HT1080 (cell line): ENCODE measurements around the gene ACBD4. TPM values are rescaled to one million over a fixed set of nuclear protein-coding genes. Genes with fewer than 3 reads are reported as not detected.
A peak's percentile ranks its signal among the peaks of the same experiment; 100 is the strongest.

Experiments used
- DNase-seq: peaks from one replicate; pipeline ENCODE4 v3.0.0-alpha.2; 2015; ENCODE audit warnings: low read depth
- polyA plus RNA-seq, 2 experiments: library from polyadenylated mRNA; depleted of rRNA; stranded (reverse); fragments of >200 nt; gene quantifications; 2 replicates each; pipeline ENCODE4 v1.2.3, GENCODE V29; 2015
- total RNA-seq: library from RNA; depleted of rRNA; stranded (reverse); fragments of >200 nt; shearing (Covaris generic); gene quantifications from 2 replicates; pipeline ENCODE4 v1.2.3, GENCODE V29; 2014; rRNA removed

Gene ACBD4
- total RNA-seq, result 3.4 and 3.5 TPM in 2 replicates
- polyA plus RNA-seq (2015; cell fraction: cytosol; rRNA removed), result 5.4 and 6.3 TPM in 2 replicates
- 18.7 and 25.0 TPM in 2 replicates for polyA plus RNA-seq (2015; cell fraction: nucleus; rRNA removed)

- peak; percentile 95 for DNase-seq
Measured at GRCh38 chr17:45135192-45135977, at the start of gene ACBD4. Gene ACBD4 (plus strand): TSS chr17:45135687. CDS start chr17:45136145, 458 bp downstream.

GRCh38 chr17:45086391-45086790, 49.1 kb upstream of the ACBD4 start:
- DNase-seq, result no peak

- DNase-seq, result no peak
Measured at GRCh38 chr17:45086865-45087503, 48.5 kb upstream of the ACBD4 start.

- DNase-seq, result no peak
Measured at GRCh38 chr17:45087504-45087975, 47.9 kb upstream of the ACBD4 start.

- DNase-seq, result no peak
Measured at GRCh38 chr17:45087978-45088377, 47.5 kb upstream of the ACBD4 start.

GRCh38 chr17:45088741-45089140, 46.7 kb upstream of the ACBD4 start:
- DNase-seq, result no peak

GRCh38 chr17:45090711-45091110, 44.8 kb upstream of the ACBD4 start:
- no peak for DNase-seq

- peak; percentile 56 for DNase-seq
Measured at GRCh38 chr17:45091778-45092425, 43.6 kb upstream of the ACBD4 start.

- DNase-seq, result peak; percentile 96
Measured at GRCh38 chr17:45092911-45093430, 42.5 kb upstream of the ACBD4 start.

GRCh38 chr17:45093444-45094110, 41.9 kb upstream of the ACBD4 start:
- DNase-seq, result no peak

GRCh38 chr17:45096141-45096540, 39.3 kb upstream of the ACBD4 start:
- peak; percentile 35 for DNase-seq

- DNase-seq, result no peak
Measured at GRCh38 chr17:45096926-45097325, 38.6 kb upstream of the ACBD4 start.

- no peak for DNase-seq
Measured at GRCh38 chr17:45098081-45098868, 37.2 kb upstream of the ACBD4 start.

- DNase-seq, result peak; percentile 62
Measured at GRCh38 chr17:45098869-45099616, 36.4 kb upstream of the ACBD4 start.

GRCh38 chr17:45101546-45101882, 34.0 kb upstream of the ACBD4 start:
- no peak for DNase-seq

GRCh38 chr17:45101883-45102811, 33.3 kb upstream of the ACBD4 start:
- DNase-seq, result no peak

- DNase-seq, result no peak
Measured at GRCh38 chr17:45102856-45103255, 32.6 kb upstream of the ACBD4 start.

GRCh38 chr17:45103269-45103795, 32.2 kb upstream of the ACBD4 start:
- DNase-seq, result no peak
